GM12891 (cell line): ENCODE results near the gene TBC1D22A.
"Not testable (repeated sequence)": the region's sequence is repeated elsewhere in the genome, so short reads cannot be mapped to it uniquely, and the experiment has no call there.

ENCODE experiments used
- DNase-seq: peaks from one replicate; pipeline ENCODE4 v3.0.0; 2011; ENCODE audit warnings: low spot score; ENCODE audit not compliant: insufficient read length
- FAIRE-seq: peaks from 2 replicates; lab custom pipeline; 2011; peaks lifted over from hg19 to GRCh38; lab: Jason Lieb, UNC
- PAX5 ChIP-seq: IDR thresholded peaks from 2 replicates; pipeline ENCODE4 v1.6.1; 2011; ENCODE audit warnings: low read length, moderate library complexity, mild to moderate bottlenecking; ENCODE audit not compliant: insufficient read depth, severe bottlenecking
- POLR2A ChIP-seq: IDR thresholded peaks from 2 replicates; pipeline ENCODE4 v1.6.1; 2011; ENCODE audit warnings: low read depth, low read length, control low read depth
- POLR2AphosphoS5 ChIP-seq: IDR thresholded peaks from 2 replicates; pipeline ENCODE4 v1.6.1; 2011; ENCODE audit warnings: low read depth, low read length, control low read depth
- POU2F2 ChIP-seq: IDR thresholded peaks from 2 replicates; pipeline ENCODE4 v1.6.1; 2011; ENCODE audit warnings: low read depth, mild to moderate bottlenecking, control low read depth, low read length, moderate library complexity
- SPI1 ChIP-seq: IDR thresholded peaks from 2 replicates; pipeline ENCODE4 v1.6.1; 2011; ENCODE audit warnings: low read depth, low read length, control low read depth
- TAF1 ChIP-seq: IDR thresholded peaks from 2 replicates; pipeline ENCODE4 v1.6.1; 2011; ENCODE audit warnings: low read depth, low read length, control low read depth

The TBC1D22A gene

DNA sequence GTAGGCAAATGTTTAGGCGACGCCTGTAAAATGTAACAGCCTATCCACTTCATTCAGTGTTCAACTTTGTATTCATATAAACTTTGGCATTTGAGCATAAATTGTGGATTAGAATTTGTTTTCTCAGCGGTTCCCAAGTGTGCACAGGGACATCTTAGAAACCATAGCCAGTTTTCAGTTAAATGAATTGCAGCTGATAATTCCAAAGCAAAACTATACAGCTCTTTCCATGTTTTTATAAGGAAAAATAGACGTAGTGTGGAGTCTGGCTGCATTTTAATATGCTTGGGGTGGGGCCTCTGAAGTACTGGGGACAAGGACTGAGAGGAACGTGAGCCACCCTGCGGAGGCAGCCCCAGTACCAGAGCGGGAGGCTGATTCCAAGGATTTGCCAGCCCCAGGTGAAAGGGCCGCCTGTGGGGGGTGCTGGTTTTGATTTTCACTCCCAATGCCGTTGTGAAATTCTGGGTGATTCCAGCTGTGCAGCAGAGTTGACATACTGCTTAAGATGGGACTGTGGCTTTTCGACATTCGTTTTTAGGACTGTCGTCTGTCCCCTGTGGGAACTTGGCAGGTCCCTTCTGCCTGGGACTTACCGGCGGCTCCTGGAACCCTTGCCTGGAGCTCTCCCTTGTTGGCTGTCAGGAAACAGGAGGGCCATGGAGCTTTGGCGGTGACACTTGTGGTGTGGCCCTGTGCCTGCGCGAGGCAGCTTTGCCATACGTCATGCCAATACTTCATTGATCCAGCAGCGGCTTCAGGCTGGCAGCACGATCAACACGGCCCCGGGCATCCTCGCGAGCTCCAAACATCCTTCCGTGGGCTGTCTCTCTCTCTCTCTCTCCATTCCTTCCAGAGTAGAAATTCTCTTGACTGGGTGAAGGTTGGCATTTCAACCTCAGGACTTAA is 370.9 kb downstream of the TBC1D22A start:
- no peak for FAIRE-seq
- TF ChIP-seq SPI1 (no peak), POLR2AphosphoS5 (no peak), TAF1 (no peak), POLR2A (no peak), POU2F2 (no peak), PAX5 (no peak)
- no peak for DNase-seq

DNA sequence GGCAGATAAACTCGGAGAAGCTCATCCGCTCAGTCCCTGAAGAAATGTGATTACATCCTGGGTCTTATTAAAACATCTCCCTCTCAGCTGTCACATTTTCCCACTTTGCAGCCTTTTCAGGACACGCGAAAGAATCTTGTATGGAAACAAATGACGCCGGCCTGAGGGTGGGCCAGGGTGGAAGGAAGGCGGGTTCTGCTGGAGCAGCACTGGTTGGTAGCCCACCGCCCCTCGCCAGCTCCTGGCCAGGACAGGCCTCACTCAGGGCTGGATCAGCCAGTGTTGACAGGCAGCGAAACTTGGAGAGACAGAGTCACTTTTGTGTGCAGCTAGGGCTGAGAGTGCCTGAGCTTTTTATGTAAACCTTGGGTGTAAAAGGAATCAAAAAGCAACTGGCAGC is 371.8 kb downstream of the TBC1D22A start:
- no peak for TF ChIP-seq POLR2AphosphoS5
- no peak for TF ChIP-seq SPI1
- no peak for TF ChIP-seq POU2F2
- no peak for TF ChIP-seq POLR2A
- TF ChIP-seq TAF1 = no peak
- DNase-seq (no peak), FAIRE-seq (no peak)

DNA sequence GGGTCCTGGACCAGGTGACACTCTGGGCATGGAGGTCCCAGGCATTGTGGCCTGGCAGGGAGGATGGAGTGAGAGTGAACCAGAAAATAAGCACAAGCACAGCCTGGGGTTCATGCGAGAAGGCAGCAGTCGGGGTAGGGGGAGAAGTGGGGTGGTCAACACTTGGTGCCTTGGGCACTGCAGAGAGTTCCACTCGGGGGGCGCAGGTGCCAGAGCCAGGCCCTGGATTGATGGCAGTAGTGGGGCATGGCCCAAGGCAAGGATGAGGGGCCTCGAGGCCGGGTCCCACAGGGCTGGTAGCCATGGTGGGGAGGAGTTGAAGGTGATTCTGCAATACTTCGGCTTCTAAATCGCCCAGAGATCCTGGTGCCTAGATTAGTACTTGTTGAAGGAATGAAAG is 372.9 kb downstream of the TBC1D22A start:
- FAIRE-seq (no peak), DNase-seq (no peak)
- TF ChIP-seq PAX5 = no peak
- no peak for TF ChIP-seq POU2F2
- TF ChIP-seq POLR2A = no peak
- no peak for TF ChIP-seq SPI1
- no peak for TF ChIP-seq POLR2AphosphoS5
- TF ChIP-seq TAF1 = no peak

DNA sequence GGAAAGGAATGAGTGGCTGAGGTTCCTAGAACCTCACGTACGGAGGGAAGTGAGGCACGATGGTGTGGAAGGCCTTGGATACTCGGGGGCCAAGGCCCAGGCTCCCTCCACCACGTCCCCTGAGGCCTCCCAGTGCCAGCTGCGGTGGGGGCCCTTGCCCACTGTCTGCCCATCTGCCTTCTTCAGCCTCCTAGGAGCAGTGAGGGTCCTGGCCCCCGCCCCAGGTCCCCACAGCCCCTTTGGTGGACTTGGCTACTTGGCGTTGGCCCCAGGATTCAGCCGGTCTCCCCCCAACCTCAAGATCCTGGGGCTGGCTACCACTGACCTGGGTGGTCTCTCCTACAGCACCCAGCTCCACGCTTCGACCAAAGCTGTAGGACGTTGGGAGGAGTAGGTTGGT is 373.6 kb downstream of the TBC1D22A start:
- no peak for FAIRE-seq
- no peak for DNase-seq
- TF ChIP-seq PAX5 = no peak
- no peak for TF ChIP-seq TAF1
- TF ChIP-seq POLR2A = no peak
- no peak for TF ChIP-seq SPI1

DNA sequence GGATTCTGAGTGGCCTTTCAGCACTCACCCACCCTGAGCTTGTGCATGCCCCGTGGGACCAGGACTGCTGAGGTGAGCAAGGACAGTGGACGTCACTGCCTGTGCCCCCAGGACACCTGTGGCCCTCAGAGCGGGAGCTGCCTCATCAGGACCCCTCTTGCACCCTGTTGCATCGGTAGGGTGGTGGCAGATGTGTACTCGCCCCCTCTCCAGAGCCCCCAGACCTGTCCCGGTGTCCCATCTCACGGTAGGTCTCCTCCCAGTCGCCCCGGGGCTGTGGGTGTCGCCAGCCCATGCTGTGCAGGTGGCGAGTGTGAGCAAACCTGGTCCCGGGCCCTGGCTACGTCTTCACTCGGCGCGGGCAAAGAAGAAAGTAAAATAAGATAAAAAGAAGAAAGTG is 374.2 kb downstream of the TBC1D22A start:
- no peak for DNase-seq
- FAIRE-seq = no peak
- TF ChIP-seq POU2F2 (no peak), SPI1 (no peak), POLR2A (no peak), TAF1 (no peak), PAX5 (no peak), POLR2AphosphoS5 (no peak)

DNA sequence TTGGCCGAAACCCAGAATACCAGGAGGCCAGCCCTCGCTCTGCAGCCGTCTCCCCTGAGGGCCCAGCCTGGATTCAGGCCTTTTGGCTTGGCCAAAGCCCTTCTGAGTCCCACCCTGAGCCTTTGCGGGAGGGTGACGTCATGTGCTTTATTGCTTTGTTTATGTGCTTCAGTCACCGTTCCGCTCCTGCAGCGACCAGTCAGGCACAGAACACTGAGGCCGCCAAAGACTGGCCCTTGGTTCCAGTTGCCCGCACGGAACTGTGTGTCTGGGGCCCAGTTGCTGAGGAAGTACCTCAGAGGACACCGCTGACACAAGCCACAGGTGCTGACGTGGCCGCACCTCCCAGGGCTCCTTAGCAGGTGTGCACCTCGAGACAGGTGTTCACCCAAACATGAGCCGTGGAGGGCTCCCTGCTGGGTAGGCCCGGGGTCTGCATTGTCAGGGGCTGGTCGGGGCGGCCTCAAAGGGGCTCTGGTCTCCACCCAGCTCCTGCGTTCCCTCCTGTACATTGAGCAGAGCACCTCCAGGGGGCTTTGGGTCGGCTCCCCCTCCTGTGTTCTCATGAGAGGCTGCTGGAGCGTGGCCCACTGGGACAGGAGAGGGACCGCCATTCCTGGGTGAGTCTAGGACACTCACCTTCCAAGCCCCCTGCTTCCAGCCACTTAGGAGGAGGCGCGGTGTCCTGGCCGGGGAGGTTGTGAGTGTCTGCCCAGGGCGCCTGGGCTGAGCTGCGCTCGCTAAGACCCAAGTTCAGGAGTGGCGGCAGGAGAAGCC is 376.8 kb downstream of the TBC1D22A start:
- DNase-seq = no peak
- no peak for TF ChIP-seq SPI1
- TF ChIP-seq TAF1 = no peak
- TF ChIP-seq POLR2AphosphoS5 = no peak
- no peak for TF ChIP-seq PAX5
- TF ChIP-seq POU2F2 = no peak
- no peak for TF ChIP-seq POLR2A
- FAIRE-seq = no peak

DNA sequence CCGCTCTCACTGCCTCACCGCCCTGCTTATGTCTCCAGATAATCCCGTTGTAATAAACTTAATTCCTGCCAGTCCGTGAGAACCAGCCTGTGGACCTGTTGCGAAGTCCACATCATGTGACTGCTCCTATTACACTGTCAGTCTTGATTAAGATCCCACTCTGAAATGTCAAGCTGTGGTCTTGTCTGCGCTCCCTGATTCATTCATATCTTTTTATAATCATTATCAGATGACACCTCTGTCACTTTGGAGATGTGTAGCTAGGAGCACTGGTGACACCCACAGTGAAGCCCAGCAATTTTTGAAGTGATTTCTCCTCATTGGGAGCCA is 377.3 kb downstream of the TBC1D22A start:
- DNase-seq = no peak
- FAIRE-seq = no peak
- no peak for TF ChIP-seq SPI1
- no peak for TF ChIP-seq PAX5
- TF ChIP-seq TAF1 = no peak
- no peak for TF ChIP-seq POLR2A
- TF ChIP-seq POU2F2 = no peak
- TF ChIP-seq POLR2AphosphoS5 = no peak

DNA sequence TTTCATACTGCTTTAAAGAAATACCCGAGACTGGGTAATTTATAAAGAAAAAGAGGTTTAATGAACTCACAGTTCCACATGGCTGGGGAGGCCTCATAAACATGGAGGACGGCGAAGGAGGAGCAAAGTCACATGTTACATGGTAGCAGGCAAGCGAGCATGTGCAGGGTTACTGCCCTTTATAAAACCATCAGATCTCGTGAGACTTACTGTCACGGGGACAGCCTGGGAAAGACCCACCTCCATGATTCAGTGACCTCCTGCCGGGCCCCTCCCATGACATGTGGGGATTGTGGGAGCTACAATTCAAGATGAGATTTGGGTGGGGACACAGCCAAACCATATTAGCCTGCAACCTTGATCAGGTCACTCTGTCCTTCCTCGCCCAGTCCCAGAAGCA is 378.5 kb downstream of the TBC1D22A start:
- DNase-seq, FAIRE-seq: not testable (repeated sequence)

DNA sequence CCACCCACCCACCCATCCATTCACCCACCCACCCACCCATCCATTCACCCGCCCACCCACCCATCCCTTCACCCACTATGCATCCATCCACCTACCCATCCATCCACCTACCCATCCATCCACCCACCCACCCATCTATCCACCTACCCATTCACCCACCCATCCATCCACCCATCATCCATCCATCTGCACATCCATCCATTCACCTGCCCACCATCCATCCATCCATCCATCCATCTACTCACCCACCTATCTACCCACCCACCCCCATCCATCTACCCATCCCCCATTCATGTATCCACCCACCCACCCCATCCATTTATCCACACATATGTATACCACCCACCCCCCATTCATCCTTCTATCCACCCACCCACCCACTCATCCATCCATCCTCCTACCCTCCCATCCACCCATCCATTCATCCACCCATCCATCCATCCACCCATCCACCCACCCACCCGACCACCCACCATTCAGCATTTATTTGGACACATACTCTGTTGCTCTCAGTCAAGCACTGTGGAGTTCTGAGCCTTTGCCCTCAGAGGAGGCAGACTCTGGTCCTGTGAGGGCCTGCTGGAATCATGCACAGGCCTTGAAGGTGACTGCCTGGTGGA is 380.1 kb downstream of the TBC1D22A start:
- no peak for FAIRE-seq
- no peak for TF ChIP-seq PAX5
- TF ChIP-seq POLR2A = no peak
- TF ChIP-seq POU2F2 = no peak
- no peak for TF ChIP-seq TAF1
- no peak for TF ChIP-seq SPI1
- TF ChIP-seq POLR2AphosphoS5 = no peak
- DNase-seq = no peak

DNA sequence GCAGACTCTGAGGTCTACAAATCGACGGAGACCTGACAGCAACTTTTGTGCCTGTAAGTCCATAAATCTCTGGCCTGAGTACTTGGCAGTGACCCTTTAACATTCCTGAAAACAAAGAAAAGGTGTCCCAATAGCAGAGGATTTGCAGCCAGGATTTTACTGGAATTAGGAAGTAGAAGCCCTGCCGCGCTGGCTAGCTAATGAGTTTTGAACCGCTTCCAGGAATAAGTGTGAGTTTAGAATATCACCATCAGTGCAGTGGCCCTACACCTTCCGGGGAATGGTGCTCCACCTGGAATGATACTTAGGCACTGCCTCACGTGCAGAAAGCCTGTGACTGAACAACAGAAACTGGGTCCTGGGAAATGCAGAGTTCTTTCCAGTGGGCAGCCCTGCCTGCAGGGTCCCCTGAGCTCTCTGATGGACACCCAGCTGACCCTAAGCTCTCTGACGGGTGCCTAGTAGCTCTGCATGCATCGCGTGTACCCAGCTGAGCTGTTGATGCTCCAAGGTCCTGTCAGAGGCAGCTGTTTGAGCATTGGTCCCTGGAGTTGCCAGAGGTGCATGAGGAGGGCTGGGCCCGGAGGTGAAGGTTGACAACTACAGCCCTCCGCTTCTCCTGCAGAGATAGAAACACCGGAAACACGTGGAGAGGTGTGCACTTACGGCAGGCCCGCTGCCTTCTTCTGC is 380.9 kb downstream of the TBC1D22A start:
- DNase-seq (no peak), FAIRE-seq (no peak)
- TF ChIP-seq POLR2AphosphoS5 (no peak), SPI1 (no peak), PAX5 (no peak), POU2F2 (no peak)
